HepG2 (cell line): ENCODE results near the gene TH. TPM values are rescaled to one million over a fixed set of nuclear protein-coding genes. Genes with fewer than 3 reads are reported as not detected.

Experiments used
- ATAC-seq: fragments of 200-7000 bp; cut with Tn5 transposase; 3 replicates; pipeline ENCODE4 v1.9.1; 2020; ENCODE audit warnings: mild to moderate bottlenecking, moderate library complexity
- BruUV-seq: library from RNA; stranded (reverse); fragments of 400-500 nt; replicated peaks from 2 replicates; lab custom pipeline; 2021; lab: Mats Ljungman, UMichigan
- CTCF ChIA-PET: fragments of 300-600 bp; formaldehyde crosslinking; extraction: SDS; loops from one replicate; lab custom pipeline; 2021; ENCODE audit warnings: low total read pairs, inconsistent platforms, low intra/inter-chr PET ratio; lab: Yijun Ruan, JAX
- POLR2A ChIA-PET: fragments of 350-600 bp; sonication (Branson Sonifier 250); formaldehyde crosslinking; loops from one replicate; lab custom pipeline; 2020; ENCODE audit warnings: antibody characterized with exemption, inconsistent platforms; lab: Yijun Ruan, JAX
- DNase-seq: peaks from one replicate; pipeline ENCODE4 v3.0.0-alpha.2; 2015; ENCODE audit warnings: low spot score
- FAIRE-seq: peaks from 3 replicates; lab custom pipeline; 2011; peaks lifted over from hg19 to GRCh38; lab: Jason Lieb, UNC
- H2AFZ ChIP-seq: one replicate; pipeline ENCODE4 v1.6.1; 2011; ENCODE audit warnings: low read length, inconsistent platforms
- H3K27ac ChIP-seq: fragments of 300-600 bp; 3 replicates; pipeline ENCODE4 v1.8.0; 2011; ENCODE audit warnings: mixed run types, mild to moderate bottlenecking, mixed read lengths, low read length, inconsistent platforms; ENCODE audit not compliant: insufficient read depth; ENCODE audit errors: extremely low read length
- H3K27me3 ChIP-seq, 2 experiments: fragments of 200-600 bp in 1 of 2; 2 replicates in 1 of 2; 3 replicates in 1 of 2; pipeline versions ENCODE4 v1.6.0 to v1.8.0; 2011; ENCODE audit warnings: low read length in 2 of 2, mild to moderate bottlenecking in 2 of 2, moderate library complexity in 2 of 2, inconsistent platforms in 1 of 2; ENCODE audit not compliant: insufficient read depth in 2 of 2, control insufficient read depth in 1 of 2
- H3K36me3 ChIP-seq, 2 experiments: fragments of 200-600 bp in 1 of 2; replicated peaks in 1 of 2; 2 replicates in 1 of 2; 3 replicates in 1 of 2; pipeline versions ENCODE4 v1.5.1 to v1.8.0; 2011; ENCODE audit warnings: low read length in 2 of 2, inconsistent platforms in 1 of 2; ENCODE audit not compliant: insufficient read depth in 2 of 2, control insufficient read depth in 1 of 2
- H3K4me1 ChIP-seq: 2 replicates; pipeline ENCODE4 v1.5.1; 2012; ENCODE audit warnings: low read length, inconsistent platforms; ENCODE audit not compliant: insufficient read depth
- H3K4me2 ChIP-seq: 2 replicates; pipeline ENCODE4 v1.6.0; 2011; ENCODE audit warnings: low read depth, low read length, inconsistent platforms
- H3K4me3 ChIP-seq, 3 experiments: fragments of 200-600 bp in 1 of 3; sonication (generic), shearing (Covaris generic) in 1 of 3; replicated peaks in 1 of 3; 2 replicates each; pipeline ENCODE4 v1.5.1; 2011 to 2016; ENCODE audit warnings: low read length in 3 of 3, inconsistent platforms in 2 of 3, low read depth in 2 of 3, mild to moderate bottlenecking in 2 of 3, control low read depth in 1 of 3, mixed read lengths in 1 of 3; ENCODE audit not compliant: insufficient read depth in 1 of 3
- H3K79me2 ChIP-seq: one replicate; pipeline ENCODE4 v1.6.1; 2011; ENCODE audit warnings: low read length, inconsistent platforms; ENCODE audit not compliant: insufficient read depth
- H3K9ac ChIP-seq: 2 replicates; pipeline ENCODE4 v1.6.0; 2011; ENCODE audit warnings: mild to moderate bottlenecking, low read depth, low read length, inconsistent platforms; ENCODE audit not compliant: insufficient read depth
- H3K9me3 ChIP-seq: 2 replicates; pipeline ENCODE4 v1.5.1; 2012; ENCODE audit warnings: mild to moderate bottlenecking, low read length
- H4K20me1 ChIP-seq: 2 replicates; pipeline ENCODE4 v1.6.0; 2011; ENCODE audit warnings: inconsistent platforms, mild to moderate bottlenecking, low read length, moderate library complexity; ENCODE audit not compliant: insufficient read depth
- DR1 ChIP-seq: sonication (generic); formaldehyde crosslinking; IDR thresholded peaks from 2 replicates; pipeline ENCODE4 v1.8.0; 2021; ENCODE audit warnings: mild to moderate bottlenecking, missing genetic modification reagents, inconsistent platforms
- EP300 ChIP-seq, 3 experiments: sonication (generic) in 1 of 3; formaldehyde crosslinking in 1 of 3; IDR thresholded peaks; 2 replicates each; pipeline versions ENCODE4 v1.5.1 to v1.6.1; 2011 to 2020; ENCODE audit warnings: low read depth in 2 of 3, low read length in 2 of 3, borderline replicate concordance in 1 of 3, improper control_type of control experiment in 1 of 3, mild to moderate bottlenecking in 1 of 3, missing genetic modification reagents in 1 of 3, moderate library complexity in 1 of 3
- IKZF4 ChIP-seq: sonication (generic); formaldehyde crosslinking; IDR thresholded peaks from 2 replicates; pipeline ENCODE4 v1.5.1; 2020; ENCODE audit warnings: borderline replicate concordance, mild to moderate bottlenecking, low read depth, missing genetic modification reagents; ENCODE audit errors: not compliant biosample characterization
- KDM1A ChIP-seq: IDR thresholded peaks from 2 replicates; pipeline ENCODE4 v1.6.1; 2016; ENCODE audit warnings: missing compliant biosample characterization
- KDM5B ChIP-seq: sonication (generic); formaldehyde crosslinking; IDR thresholded peaks from 2 replicates; pipeline ENCODE4 v1.4.0; 2020; ENCODE audit warnings: missing genetic modification reagents, mild to moderate bottlenecking, borderline replicate concordance
- MZF1 ChIP-seq: sonication (generic); formaldehyde crosslinking; IDR thresholded peaks from 2 replicates; pipeline ENCODE4 v1.8.1; 2023; ENCODE audit warnings: mild to moderate bottlenecking, missing genetic modification reagents, borderline replicate concordance
- NBN ChIP-seq: fragments of 450-650 bp; conservative IDR thresholded peaks from 2 replicates; pipeline ENCODE4 v1.6.1; 2017
- NR3C1 ChIP-seq: sonication (generic); formaldehyde crosslinking; IDR thresholded peaks from 2 replicates; pipeline ENCODE4 v1.4.0; 2020; ENCODE audit warnings: missing genetic modification reagents
- RAD51 ChIP-seq: fragments of 450-650 bp; IDR thresholded peaks from 2 replicates; pipeline ENCODE4 v1.6.1; 2016; ENCODE audit warnings: borderline replicate concordance
- RBAK ChIP-seq: sonication (generic); formaldehyde crosslinking; IDR thresholded peaks from 2 replicates; pipeline ENCODE4 v1.5.1; 2020; ENCODE audit warnings: mild to moderate bottlenecking, missing genetic modification reagents
- RFX3 ChIP-seq: IDR thresholded peaks from 2 replicates; pipeline ENCODE4 v1.6.1; 2016; ENCODE audit warnings: missing biosample characterization, missing genetic modification reagents
- ZFY ChIP-seq: sonication (generic); formaldehyde crosslinking; IDR thresholded peaks from 2 replicates; pipeline ENCODE4 v1.4.0; 2020; ENCODE audit warnings: missing genetic modification reagents
- ZNF264 ChIP-seq: sonication (generic); formaldehyde crosslinking; IDR thresholded peaks from 2 replicates; pipeline ENCODE4 v1.4.0; 2020; ENCODE audit warnings: missing genetic modification reagents
- ZNF350 ChIP-seq: sonication (generic); formaldehyde crosslinking; IDR thresholded peaks from 2 replicates; pipeline ENCODE4 v1.4.0; 2020; ENCODE audit warnings: mild to moderate bottlenecking, low read depth, missing genetic modification reagents, borderline replicate concordance
- ZNF382 ChIP-seq: sonication (generic); formaldehyde crosslinking; IDR thresholded peaks from 2 replicates; pipeline ENCODE4 v1.5.0; 2020; ENCODE audit warnings: missing genetic modification reagents, mild to moderate bottlenecking, borderline replicate concordance
- ZNF776 ChIP-seq: sonication (generic); formaldehyde crosslinking; IDR thresholded peaks from 2 replicates; pipeline ENCODE4 v1.4.0; 2020; ENCODE audit warnings: mild to moderate bottlenecking, missing genetic modification reagents
- ZSCAN31 ChIP-seq: sonication (generic); formaldehyde crosslinking; IDR thresholded peaks from 2 replicates; pipeline ENCODE4 v1.5.0; 2020; ENCODE audit warnings: low read depth, mild to moderate bottlenecking, missing genetic modification reagents
- WGBS: methylation state at CpG from one replicate; pipeline ENCODE4 v1.1.6; 2017; ENCODE audit warnings: low lambda C conversion rate; 5-methylcytosine and 5-hydroxymethylcytosine counted together
- in situ Hi-C: cut with HindIII; loops from 2 replicates; pipeline ENCODE4 v1.10.0; 2017; ENCODE audit warnings: low pct_unique_long_range_greater_than_20kb; ENCODE audit not compliant: extremely low pct_ligation_motif_present
- intact Hi-C: fragments of 100-400 bp; cut with micrococcal nuclease; formaldehyde crosslinking; loops from one replicate; pipeline ENCODE4 v1.10.0; 2022; ENCODE audit not compliant: unreplicated experiment
- polyA plus RNA-seq, 8 experiments: library from polyadenylated mRNA; depleted of rRNA in 3 of 8; stranded (reverse) in 7 of 8; unstranded in 1 of 8; fragments of >200 nt; fragmentation: Illumina TruSeq in 4 of 8; extraction: Trizol in 4 of 8; gene quantifications; 2 replicates each; pipeline versions ENCODE4 v1.2.1 to v1.2.3, GENCODE V29; 2011 to 2016; ENCODE audit warnings: low read depth in 4 of 8, missing spikeins in 1 of 8, mixed read lengths in 1 of 8; ENCODE audit not compliant: insufficient read depth in 1 of 8
- total RNA-seq, 5 experiments: library from RNA; depleted of rRNA; stranded (reverse); fragments of >200 nt; fragmentation: Illumina TruSeq; extraction: Trizol; gene quantifications; 2 replicates each; pipeline ENCODE4 v1.2.3, GENCODE V29; 2016; ENCODE audit warnings: low read depth in 1 of 5
- TF ChIP-seq, protein P1 (sequence below): sonication (generic); formaldehyde crosslinking; IDR thresholded peaks from 2 replicates; pipeline ENCODE4 v1.5.0; 2020; ENCODE audit warnings: missing genetic modification reagents
- TF ChIP-seq, protein P2 (sequence below): sonication (generic); formaldehyde crosslinking; IDR thresholded peaks from 2 replicates; pipeline ENCODE4 v1.5.0; 2020; ENCODE audit warnings: mild to moderate bottlenecking, missing genetic modification reagents, moderate library complexity

The TH gene
- total and polyA plus RNA-seq, 2 of the 13 experiments (the other 11 are each of a cell fraction or from before 2014, with no cell fraction given): 0.36 TPM; not detected in 1

GRCh38 chr11:2173150-2173693, 1.6 kb upstream of the TH start (continued):
- TF ChIP-seq, protein P1, sequence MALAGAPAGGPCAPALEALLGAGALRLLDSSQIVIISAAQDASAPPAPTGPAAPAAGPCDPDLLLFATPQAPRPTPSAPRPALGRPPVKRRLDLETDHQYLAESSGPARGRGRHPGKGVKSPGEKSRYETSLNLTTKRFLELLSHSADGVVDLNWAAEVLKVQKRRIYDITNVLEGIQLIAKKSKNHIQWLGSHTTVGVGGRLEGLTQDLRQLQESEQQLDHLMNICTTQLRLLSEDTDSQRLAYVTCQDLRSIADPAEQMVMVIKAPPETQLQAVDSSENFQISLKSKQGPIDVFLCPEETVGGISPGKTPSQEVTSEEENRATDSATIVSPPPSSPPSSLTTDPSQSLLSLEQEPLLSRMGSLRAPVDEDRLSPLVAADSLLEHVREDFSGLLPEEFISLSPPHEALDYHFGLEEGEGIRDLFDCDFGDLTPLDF (CRISPR knock-in tag): no peak

- DNase-seq: no peak
- WGBS: 42% methylated on average over 5 of the region's 12 CpGs
- ChIA-PET CTCF (no interaction called here), POLR2A (no interaction called here)
- Histone ChIP-seq H3K9me3 (no peaks in the 10 kb centered on the region), H3K27me3 (peaks cover 36 to 76% of the 10 kb centered on the region in 2 experiments; a peak in 4 of 5 replicates), H3K9ac (no peak overlapping the region), H3K4me2 (no peak overlapping the region), H3K27ac (no peak overlapping the region), H3K36me3 (no peaks in the 10 kb centered on the region), H3K4me1 (0 out of 2 replicates have a peak, but pooled peaks cover 10% of the 10 kb centered on the region), H4K20me1 (no peaks in the 10 kb centered on the region), H3K79me2 (no peaks in the 10 kb centered on the region), H2AFZ (no peak overlapping the region), H3K4me3 (no peak overlapping the region)
- in situ Hi-C loops (no loop called here), intact Hi-C loops (no loop called here)
- no peak for FAIRE-seq
- ATAC-seq: no peak
- TF ChIP-seq RBAK (CRISPR knock-in tag): no peak
- no peak for TF ChIP-seq KDM1A (CRISPR knock-in tag)
- no peak for TF ChIP-seq NBN
- TF ChIP-seq MZF1 (CRISPR knock-in tag): no peak
- TF ChIP-seq ZFY (CRISPR knock-in tag): no peak
- no peak for TF ChIP-seq RFX3 (CRISPR knock-in tag)
- no peak for TF ChIP-seq NR3C1 (CRISPR knock-in tag)
- TF ChIP-seq IKZF4: no peak
- TF ChIP-seq, protein P2, sequence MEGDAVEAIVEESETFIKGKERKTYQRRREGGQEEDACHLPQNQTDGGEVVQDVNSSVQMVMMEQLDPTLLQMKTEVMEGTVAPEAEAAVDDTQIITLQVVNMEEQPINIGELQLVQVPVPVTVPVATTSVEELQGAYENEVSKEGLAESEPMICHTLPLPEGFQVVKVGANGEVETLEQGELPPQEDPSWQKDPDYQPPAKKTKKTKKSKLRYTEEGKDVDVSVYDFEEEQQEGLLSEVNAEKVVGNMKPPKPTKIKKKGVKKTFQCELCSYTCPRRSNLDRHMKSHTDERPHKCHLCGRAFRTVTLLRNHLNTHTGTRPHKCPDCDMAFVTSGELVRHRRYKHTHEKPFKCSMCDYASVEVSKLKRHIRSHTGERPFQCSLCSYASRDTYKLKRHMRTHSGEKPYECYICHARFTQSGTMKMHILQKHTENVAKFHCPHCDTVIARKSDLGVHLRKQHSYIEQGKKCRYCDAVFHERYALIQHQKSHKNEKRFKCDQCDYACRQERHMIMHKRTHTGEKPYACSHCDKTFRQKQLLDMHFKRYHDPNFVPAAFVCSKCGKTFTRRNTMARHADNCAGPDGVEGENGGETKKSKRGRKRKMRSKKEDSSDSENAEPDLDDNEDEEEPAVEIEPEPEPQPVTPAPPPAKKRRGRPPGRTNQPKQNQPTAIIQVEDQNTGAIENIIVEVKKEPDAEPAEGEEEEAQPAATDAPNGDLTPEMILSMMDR (CRISPR knock-in tag): no peak
- no peak for TF ChIP-seq DR1 (CRISPR knock-in tag)
- TF ChIP-seq ZNF776: no peak
- TF ChIP-seq EP300 (IDR thresholded peaks at IDR 0.05; ENCODE audit: low read depth in 2 of 2, low read length in 2 of 2): no peak
- TF ChIP-seq EP300 (CRISPR knock-in tag; IDR thresholded peaks at IDR 0.05; ENCODE audit: borderline replicate concordance): no peak
- TF ChIP-seq ZSCAN31 (CRISPR knock-in tag): no peak
- no peak for TF ChIP-seq RAD51
- TF ChIP-seq ZNF264: no peak
- no peak for TF ChIP-seq ZNF382 (CRISPR knock-in tag)
- TF ChIP-seq ZNF350 (CRISPR knock-in tag): no peak
- no peak for TF ChIP-seq KDM5B (CRISPR knock-in tag)
- no TSS peak for BruUV-seq
Observed at GRCh38 chr11:2172676-2173075, 1.1 kb upstream of the TH start.
